ELR (cell line): ENCODE measurements around the gene ZNF232.
"Not testable (repeated sequence)": the region's sequence is repeated elsewhere in the genome, so short reads cannot be mapped to it uniquely, and the experiment has no call there.

ENCODE experiments used
- DNase-seq: peaks from one replicate; pipeline ENCODE4 v3.0.0-alpha.2; 2015; ENCODE audit warnings: low read depth

ZNF232 gene

GRCh38 chr17:5111402-5112204 is at the start of gene ZNF232:
TSS of gene ZNF232 (minus strand) at chr17:5111878. CDS start at chr17:5111822, 56 bp downstream.
- DNase-seq = peak; percentile 93

DNA sequence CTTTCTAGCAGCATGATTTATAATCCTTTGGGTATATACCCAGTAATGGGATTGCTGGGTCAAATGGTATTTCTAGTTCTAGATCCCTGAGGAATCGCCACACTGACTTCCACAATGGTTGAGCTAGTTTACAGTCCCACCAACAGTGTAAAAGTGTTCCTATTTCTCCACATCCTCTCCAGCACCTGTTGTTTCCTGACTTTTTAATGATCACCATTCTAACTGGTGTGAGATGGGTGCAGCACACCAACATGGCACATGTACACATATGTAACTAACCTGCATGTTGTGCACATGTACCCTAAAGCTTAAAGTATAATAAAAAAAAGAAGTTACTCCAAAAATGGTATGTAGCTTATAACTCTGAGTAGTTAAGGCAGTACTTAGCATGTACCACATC is 49.0 kb upstream of the ZNF232 start:
- DNase-seq = not testable (repeated sequence)

DNA sequence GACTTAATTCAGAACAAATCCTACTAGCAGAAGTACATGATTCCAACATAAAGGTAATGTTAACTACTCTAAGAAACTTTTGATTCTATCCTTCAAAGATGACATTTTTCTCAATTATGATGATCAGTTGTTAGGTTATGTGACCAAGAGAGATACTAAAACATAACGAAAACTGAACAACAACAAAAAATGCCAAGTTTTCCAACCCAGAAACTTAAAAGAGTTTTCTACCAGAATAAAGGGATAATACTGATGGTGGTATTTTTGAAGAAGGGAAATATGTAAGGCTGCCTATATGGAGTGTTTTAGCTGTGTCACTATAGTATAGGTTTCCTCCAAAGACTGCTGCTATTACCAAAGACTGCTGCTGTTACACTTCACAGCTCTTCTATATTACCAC is 34.4 kb upstream of the ZNF232 start:
- DNase-seq = not testable (repeated sequence)

DNA sequence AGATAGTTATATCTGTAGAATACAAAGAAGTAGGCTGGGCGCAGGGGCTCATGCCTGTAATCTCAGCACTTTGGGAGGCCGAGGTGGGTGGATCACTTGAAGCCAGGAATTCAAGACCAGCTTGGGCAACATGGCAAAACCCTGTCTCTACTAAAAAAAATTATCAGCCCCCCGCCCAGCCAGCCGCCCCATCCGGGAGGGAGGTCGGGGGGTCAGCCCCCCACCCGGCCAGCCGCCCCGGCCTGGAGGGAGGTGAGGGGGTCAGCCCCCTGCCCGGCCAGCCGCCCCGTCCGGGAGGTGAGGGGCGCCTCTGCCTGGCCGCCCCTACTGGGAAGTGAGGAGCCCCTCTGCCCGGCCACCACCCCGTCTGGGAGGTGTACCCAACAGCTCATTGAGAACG is 31.2 kb upstream of the ZNF232 start:
- not testable (repeated sequence) for DNase-seq

DNA sequence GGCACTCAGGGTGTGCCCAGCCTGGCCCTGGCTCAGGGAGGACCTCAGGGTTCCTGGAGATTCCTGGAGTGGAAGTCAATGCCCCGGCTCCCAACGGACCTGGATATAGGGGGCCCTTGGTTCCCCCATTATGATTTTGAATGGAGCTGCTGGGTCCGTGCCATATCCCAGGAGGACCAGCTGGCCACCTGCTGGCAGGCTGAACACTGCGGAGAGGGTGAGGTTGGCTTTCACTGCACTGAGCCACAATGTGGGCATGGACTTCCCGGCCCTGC is 27.7 kb upstream of the ZNF232 start:
- DNase-seq = no peak

DNA sequence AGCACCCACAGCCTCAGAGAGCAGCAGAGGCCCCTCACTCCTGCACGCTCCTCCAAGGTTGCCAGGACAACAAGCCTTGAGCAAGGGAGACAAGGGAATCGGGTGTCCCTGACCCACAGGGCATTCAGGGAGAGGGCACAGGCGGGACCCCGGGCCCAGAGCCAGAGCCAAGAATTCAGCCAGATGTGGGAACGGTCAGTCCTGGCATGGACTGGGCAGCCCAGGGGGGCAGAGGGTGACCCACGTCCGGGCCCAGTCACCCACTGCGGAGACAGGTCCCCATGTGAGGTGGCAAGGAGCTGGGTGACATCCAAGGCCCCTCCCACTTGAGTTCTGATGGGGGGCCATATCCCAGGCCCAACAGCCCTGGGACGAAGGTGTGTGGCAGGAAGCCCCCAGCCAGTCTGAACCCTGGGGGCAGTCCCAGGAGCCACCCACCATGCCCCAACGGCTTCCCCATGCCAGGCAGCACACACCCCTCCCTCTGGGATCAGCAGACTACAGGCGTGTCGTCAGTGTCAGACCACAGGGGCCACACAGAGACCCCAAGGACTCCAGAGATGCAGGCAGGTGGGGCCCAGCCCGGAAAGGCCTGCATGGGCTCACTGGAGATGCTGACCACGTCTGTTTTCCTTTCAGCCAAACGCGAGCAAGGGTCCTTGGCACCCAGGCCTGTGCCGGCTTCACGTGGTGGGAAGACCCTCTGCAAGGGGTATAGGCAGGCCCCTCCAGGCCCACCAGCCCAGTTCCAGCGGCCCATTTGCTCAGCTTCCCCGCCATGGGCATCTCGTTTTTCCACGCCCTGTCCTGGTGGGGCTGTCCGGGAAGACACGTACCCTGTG is 27.2 kb upstream of the ZNF232 start:
- DNase-seq = no peak

GRCh38 chr17:5138198-5138544 is 26.5 kb upstream of the ZNF232 start:
- DNase-seq = not testable (repeated sequence)

DNA sequence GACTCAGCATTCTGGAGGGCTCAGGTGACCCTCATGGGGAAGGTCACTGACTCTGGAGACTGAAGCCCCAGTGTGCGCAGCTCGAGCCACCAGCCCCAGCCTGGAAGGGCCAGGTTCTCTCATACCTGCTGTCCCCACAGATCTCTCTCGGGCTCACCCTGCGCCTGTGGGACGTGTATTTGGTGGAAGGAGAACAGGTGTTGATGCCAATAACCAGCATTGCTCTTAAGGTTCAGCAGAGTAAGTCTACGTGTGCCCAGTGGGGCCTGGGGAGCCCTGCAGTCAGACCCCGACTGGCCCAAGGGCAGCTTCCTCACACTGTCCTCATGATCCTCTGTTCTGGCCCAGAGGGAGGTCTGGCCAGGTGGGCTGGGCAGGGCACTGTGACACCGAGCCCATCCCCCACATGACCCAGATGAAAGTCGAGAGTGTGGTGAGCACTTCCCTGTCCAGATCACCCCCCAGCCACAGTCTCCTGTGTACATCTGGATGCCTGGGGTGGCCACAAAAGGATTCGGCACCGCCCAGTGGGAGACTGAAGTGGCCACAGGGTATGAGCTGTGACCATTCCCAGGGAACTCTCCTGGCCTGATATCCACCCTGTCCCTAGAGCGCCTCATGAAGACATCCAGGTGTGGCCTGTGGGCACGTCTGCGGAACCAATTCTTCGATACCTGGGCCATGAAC is 26.0 kb upstream of the ZNF232 start:
- DNase-seq = not testable (repeated sequence)

DNA sequence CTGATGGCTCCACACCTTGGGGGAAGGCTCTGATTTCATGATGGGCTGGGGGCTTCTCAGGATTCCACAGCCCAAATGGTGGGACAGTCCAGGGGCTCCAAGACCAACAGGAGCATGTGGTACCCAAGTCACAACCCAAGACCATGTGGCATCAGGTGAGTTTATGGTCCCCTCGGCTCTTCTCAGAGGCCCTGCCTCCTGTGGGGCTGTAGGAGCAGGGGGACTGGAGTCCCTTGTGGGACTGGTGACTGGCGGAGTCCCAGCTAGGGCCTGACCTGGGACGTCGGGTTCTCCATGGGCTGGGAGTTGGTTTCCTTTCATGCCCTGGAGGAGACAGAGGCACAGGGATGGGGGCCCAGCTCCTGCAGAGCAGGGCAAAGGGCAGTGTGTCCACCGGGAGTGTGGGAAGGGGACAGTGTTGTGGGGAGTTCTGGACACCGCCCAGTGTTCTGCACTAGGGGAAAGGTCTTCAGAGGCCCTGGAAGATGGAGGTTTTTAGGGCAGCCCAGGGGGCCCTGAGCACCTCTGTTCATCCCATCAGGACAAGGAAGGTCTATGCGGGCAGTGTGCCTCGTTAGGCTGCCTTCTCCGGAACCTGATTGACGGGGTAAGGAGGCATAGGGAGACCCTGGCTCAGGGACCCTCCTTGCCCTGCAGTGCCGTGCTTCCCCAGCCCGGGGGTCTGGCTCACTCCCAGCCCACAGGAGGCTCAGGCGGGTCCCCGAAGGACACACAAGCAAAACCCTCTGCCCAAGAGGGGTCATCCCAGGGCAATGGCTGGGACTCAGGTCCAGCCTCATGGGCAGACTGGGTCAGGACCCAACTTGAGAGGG is 25.1 kb upstream of the ZNF232 start:
- not testable (repeated sequence) for DNase-seq

- DNase-seq = no peak
Measured at GRCh38 chr17:5135726-5136579, 24.3 kb upstream of the ZNF232 start.

DNA sequence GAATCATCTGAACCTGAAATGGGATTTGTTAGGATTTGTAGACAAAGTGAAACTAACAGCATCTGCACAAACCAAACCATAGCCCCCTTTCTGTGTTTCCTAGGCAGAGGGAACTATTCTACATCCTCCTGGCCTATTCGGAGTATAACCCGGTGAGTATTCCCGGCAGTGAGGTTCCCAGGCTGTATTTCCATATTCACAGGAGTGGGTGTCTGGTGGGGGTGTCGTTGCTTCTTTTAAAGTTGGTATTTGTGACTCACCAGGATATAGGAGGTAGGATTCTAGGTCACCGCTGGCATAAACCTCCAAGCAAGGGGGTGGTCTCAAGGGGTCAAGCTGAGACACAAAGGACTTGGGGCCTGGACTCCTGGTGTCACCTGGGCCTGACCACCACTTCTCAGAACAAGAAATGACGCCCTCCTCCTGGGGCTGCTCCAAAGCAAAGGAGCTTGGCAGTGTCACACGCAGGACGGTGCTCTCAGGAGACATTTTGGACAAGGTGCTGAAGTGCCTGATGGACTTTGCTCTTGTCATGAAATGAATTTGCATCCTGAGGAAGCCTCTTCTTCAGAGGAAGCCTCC is 23.5 kb upstream of the ZNF232 start:
- not testable (repeated sequence) for DNase-seq

DNA sequence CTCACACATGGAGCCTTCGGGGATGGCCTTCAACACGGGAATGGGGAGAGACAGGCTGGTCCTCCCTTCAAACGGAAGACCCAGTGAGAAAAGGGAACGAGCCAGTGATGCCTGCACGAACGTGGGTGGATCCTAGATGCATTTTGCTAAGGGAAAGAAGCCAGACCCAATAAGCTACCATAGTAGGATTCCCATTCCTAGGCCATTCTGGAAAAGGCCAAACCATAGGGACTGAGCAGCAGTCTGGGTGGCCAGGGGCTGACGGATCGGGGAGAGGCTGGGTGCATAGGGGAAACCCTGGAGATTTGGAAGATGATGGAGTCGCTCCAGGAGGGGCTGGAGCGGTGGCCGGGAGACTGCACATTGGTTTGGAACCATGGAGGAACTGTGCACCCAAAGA is 22.9 kb upstream of the ZNF232 start:
- not testable (repeated sequence) for DNase-seq

GRCh38 chr17:5133961-5134360 is 22.3 kb upstream of the ZNF232 start:
- not testable (repeated sequence) for DNase-seq

DNA sequence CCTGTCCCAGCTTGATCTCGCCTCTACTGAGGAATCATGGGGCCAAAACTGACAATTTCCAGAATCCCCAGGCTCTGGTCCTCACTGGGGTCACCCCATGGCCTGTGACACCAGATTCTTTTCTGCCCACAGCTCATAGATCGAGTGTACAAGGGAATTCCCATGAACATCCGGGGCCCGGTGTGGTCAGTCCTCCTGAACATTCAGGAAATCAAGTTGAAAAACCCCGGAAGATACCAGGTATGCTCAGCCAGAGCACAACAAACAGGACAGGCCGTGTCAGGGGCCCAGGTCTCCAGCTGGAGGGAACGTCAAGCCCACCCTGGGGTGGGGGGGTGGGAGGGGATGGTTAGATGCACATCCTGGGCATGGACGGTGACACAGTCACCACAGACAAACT is 21.6 kb upstream of the ZNF232 start:
- DNase-seq = no peak

GRCh38 chr17:5132503-5133225 is 21.0 kb upstream of the ZNF232 start:
- DNase-seq = not testable (repeated sequence)

- DNase-seq = not testable (repeated sequence)
Measured at GRCh38 chr17:5131799-5132502, 20.3 kb upstream of the ZNF232 start.

DNA sequence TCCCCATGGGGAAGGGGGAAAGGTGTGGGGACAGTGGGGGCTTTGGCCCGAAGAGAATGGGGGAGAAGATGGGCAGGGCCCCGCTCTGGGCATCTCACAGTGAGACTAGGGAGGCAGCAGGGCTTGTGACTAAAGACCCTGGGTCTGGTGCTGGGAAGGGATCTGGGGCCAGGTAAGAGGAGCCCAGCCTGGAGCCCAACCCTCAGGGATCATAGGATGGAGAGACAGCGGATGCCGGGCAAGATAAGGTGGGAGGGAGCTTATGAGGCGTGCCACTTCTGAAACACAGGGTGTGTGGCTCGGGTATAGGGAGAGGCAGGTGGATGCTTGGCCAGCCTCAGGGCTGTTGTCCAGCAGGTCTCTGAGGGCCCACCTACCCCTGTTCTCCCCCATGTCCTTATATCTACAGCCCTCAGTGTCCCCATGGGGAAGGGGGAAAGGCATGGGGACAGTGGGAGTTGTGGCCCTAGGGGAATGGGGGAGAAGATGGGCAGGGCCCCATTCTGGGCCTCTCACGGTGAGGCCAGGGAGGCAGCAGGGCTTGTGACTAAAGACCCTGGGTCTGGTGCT is 19.6 kb upstream of the ZNF232 start:
- no peak for DNase-seq

DNA sequence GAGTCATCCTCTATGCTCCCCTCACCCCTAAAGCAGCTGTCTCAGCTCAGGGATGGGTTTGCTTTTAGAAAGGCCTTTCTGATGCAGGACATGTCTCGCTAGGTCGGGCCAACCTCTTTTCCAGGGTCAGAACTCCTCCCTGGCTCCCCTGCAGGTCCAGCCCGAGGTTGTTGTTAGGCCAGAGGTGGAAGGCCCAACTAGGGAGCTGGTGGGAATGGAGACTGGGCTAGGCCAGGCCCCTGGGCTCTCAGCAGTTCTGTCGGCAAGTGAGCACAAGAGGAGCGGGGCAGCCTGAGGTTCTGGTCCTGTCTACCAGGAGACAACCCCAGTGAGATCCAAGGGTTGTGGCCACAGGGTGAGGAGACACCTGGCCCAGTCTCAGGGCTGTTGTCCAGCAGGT is 19.0 kb upstream of the ZNF232 start:
- not testable (repeated sequence) for DNase-seq

DNA sequence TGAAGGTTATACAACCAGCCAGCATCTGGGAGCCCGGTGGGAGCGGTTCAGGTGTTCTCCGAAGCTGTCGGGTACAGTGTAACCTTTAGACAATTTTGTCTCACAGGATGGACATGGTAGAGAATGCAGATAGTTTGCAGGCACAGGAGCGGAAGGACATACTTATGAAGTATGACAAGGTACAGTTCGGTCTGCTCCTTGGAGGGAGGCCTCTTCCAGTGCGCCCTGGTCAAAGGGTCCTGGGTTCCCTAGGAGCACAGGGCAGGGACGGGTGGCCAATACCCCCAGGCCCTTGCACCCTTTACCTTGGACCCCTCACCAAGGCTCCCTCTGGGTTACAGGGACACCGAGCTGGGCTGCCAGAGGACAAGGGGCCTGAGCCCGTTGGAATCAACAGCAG is 18.6 kb upstream of the ZNF232 start:
- DNase-seq = not testable (repeated sequence)
